Stomach (tissue), 4 donors: ENCODE data around the gene CCT6A.

Source experiments
- EP300 ChIP-seq: sonication (generic); formaldehyde crosslinking; IDR thresholded peaks from one replicate; pipeline ENCODE4 v1.6.1; 2017; ENCODE audit warnings: antibody characterized with exemption
- TF ChIP-seq, protein P1 (sequence below), 7 experiments: fragments of 450-650 bp in 4 of 7; fragments of 200-600 bp in 3 of 7; sonication (generic) in 3 of 7; IDR thresholded peaks; one replicate each; pipeline ENCODE4 v1.5.1; 2016 to 2019; ENCODE audit warnings: antibody characterized with exemption in 7 of 7, control low read depth in 2 of 7, mild to moderate bottlenecking in 1 of 7

GRCh38 chr7:56051339-56052191, at the start of gene CCT6A, which contains the start of gene PSPH:
- TF ChIP-seq, protein P1, sequence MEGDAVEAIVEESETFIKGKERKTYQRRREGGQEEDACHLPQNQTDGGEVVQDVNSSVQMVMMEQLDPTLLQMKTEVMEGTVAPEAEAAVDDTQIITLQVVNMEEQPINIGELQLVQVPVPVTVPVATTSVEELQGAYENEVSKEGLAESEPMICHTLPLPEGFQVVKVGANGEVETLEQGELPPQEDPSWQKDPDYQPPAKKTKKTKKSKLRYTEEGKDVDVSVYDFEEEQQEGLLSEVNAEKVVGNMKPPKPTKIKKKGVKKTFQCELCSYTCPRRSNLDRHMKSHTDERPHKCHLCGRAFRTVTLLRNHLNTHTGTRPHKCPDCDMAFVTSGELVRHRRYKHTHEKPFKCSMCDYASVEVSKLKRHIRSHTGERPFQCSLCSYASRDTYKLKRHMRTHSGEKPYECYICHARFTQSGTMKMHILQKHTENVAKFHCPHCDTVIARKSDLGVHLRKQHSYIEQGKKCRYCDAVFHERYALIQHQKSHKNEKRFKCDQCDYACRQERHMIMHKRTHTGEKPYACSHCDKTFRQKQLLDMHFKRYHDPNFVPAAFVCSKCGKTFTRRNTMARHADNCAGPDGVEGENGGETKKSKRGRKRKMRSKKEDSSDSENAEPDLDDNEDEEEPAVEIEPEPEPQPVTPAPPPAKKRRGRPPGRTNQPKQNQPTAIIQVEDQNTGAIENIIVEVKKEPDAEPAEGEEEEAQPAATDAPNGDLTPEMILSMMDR (IDR thresholded peaks at IDR 0.05) = no peak
- TF ChIP-seq EP300 = no peak
